PC-9 (cell line): Measurements from ENCODE around the gene TOPBP1.

Experiments used
- CTCF ChIP-seq: fragments of 200-600 bp; sonication (generic); conservative IDR thresholded peaks from 2 replicates; pipeline ENCODE4 v1.6.1; 2017; ENCODE audit warnings: mixed run types, antibody characterized with exemption, mild to moderate bottlenecking, moderate library complexity
- EZH2 ChIP-seq: fragments of 200-600 bp; sonication (generic); IDR thresholded peaks from 2 replicates; pipeline ENCODE4 v1.8.0; 2017; ENCODE audit warnings: antibody characterized with exemption, low read depth

- TF ChIP-seq CTCF (no peak), EZH2 (no peak)
These were observed 29.7 kb upstream of the TOPBP1 start for GRCh38 chr3:133691273-133692107.
